GM19239 (cell line): Measurements from ENCODE around the gene LAMA2.
A peak's percentile ranks its signal among the peaks of the same experiment; 100 is the strongest.

ENCODE experiments used
- DNase-seq: peaks from one replicate; pipeline ENCODE4 v3.0.0; 2011; ENCODE audit warnings: low spot score; ENCODE audit not compliant: insufficient read length
- FAIRE-seq: peaks from 2 replicates; lab custom pipeline; 2011; peaks lifted over from hg19 to GRCh38; lab: Jason Lieb, UNC

The LAMA2 gene

DNA sequence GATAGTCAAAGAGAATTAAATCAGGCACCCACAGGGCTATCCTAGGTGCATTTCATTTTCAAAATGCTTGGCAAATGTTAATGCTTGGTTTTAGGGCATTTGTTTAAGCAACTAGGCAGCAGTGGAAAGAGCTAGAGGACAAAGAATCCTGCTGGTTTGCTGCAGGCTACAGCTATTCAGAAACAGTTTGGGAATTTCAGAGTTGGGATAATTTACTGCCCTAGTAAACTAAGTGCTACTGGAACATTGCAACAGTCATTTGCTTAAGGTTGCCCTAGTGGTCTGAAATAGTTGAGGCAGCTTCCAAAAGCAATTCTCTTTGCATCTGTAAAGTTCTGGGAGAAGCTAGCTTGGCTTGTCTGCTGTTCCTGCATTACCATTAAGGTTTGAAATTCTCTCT, 312.7 kb downstream of the LAMA2 start:
- DNase-seq = no peak
- FAIRE-seq = no peak

DNA sequence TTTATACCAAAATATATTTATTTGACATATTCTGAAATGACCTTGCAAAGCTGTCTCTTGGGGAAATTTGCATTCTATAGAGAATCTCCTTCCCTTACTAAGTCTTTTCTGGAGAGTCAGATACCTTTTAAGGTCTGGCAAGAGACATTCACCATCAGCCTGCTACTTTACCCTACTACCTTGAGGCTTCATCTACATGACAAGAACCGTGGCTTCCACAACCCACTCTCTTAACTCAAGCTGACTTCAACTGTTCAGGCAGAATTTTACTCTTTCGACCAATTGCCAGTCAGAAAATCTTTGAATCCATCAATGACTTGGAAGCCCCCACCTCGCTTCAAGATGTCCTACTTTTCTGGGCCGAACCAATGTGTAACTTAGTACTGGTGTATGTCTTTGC, 314.2 kb downstream of the LAMA2 start:
- FAIRE-seq (no peak), DNase-seq (no peak)

DNA sequence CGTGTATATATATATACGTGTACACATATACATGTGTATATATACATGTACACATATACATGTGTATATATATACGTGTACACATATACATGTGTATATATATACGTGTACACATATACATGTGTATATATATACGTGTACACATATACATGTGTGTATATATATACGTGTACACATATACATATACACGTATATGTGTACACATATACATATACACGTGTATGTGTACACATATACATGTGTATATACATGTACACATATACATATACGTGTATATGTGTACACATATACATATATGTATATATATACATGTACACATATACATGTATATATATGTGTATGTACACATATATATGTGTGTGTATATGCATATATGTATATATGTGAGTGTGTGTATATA, 317.2 kb downstream of the LAMA2 start:
- no peak for FAIRE-seq
- no peak for DNase-seq

DNA sequence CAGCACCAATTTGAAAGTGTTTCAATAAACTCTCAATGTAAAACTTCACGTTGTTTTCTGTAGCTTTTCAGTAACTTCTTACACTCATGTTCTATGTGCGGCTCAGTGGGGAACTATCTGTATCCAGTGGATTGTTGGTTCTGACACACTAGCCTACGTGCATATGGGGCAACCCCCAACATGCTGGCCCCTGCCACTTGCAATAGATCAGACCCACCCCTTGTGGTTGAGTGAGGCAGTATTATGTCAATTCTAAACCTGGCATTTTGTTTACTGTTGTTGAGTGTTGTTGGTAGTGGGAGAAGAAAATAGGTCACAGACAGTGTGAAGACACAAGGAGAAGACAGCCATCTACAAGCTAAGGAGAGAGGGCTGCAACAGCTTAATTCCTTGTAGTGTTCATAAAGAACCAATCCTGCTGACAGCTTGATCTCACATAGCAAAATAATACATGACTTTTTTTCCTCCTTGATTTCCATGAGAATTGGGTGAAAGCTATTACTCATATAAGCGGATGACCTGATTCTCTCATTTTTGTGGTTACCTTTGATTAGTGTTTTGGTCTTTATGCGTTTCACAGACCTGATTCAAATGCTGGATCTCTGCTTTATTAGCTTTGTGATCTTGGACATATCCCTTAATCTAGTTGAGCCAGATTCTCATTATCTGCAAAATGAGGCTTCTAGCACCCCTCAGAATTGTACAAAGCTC, 320.4 kb downstream of the LAMA2 start:
- DNase-seq (no peak), FAIRE-seq (no peak)

DNA sequence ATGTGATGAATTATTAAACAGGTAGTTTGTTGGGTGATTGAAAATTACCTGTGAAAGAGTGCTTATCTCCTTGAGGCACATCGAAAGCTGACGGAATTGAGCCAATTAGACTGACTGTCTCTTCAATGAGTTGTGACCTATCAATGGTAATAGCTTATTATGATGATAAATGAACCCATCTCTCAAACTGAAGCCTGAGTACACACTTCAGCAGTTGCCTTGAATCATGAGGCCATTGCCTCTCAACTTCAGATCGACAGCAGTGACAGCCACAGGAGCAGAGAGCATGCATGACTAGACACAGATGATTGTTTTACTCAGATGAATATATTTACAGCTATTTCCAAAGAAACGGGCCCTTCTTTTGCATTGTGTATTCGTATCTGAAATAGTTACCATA, 323.9 kb downstream of the LAMA2 start:
- no peak for FAIRE-seq
- DNase-seq = no peak

DNA sequence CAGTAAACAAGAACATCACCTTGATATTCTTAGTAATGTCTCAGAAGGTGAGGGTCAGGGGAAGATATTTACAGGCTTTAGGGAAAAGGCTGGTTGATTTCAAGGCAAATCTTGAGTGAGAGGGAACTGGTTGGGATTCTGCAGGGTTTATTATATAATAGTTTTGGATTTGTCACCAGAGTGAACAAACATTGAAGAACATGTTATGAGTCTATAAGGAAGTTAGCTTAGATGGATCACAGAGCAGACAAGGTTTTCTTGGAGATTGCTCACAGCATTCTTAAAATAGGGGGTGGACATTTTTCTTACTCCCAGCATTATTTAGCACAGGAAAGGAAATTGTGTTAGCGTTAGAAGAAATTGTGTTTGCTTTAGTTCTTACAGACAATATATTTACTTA, 324.9 kb downstream of the LAMA2 start:
- no peak for FAIRE-seq
- DNase-seq = no peak

DNA sequence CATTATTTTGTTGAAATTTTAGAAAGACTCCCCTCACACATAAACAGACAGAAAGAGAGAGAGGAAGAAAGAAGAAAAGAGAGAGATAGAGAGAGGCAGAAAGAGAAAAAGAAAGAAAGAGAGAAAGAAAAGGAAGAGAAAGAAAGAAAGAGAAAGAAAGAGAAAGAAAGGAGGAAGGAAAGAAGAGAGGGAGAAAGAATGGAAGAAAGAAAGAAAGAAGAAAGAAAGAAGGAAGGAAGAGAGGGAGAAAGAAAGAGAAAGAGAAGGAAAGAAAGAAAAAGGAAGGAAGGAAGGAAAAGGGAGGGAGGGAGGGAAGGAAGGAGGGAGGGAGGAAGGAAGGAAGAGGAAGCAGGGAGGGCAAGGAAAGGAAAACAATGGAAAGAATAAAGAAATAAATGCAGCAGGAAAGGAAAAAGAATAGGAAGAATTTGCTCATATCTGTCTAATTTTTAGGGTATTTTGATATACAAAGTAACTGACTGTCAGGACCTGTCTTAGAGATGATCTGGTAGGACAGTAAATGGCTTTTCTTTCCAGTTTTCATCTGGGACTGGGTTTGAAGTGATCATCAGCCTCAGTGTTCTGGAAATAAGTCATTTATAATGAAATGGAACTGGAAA, 325.6 kb downstream of the LAMA2 start:
- DNase-seq = no peak
- no peak for FAIRE-seq

DNA sequence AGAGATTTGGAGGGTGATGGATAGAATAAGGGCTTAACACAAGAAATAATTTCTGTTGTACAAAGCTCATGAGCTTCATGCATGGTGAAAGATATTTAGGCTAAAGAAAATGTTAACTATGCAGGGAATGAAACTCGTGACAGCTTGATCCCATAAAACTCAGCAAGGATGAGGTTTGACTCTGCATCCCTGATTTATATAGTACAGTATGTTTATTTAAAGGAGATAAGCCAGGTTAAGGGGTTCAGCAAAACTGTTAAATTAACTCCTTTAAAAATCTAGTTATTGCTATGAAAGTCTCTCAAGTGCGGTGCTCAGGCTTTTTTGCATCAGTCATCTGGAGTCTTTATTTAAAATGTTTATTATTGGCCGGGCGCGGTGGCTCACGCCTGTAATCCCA, 326.4 kb downstream of the LAMA2 start:
- FAIRE-seq (no peak), DNase-seq (no peak)

DNA sequence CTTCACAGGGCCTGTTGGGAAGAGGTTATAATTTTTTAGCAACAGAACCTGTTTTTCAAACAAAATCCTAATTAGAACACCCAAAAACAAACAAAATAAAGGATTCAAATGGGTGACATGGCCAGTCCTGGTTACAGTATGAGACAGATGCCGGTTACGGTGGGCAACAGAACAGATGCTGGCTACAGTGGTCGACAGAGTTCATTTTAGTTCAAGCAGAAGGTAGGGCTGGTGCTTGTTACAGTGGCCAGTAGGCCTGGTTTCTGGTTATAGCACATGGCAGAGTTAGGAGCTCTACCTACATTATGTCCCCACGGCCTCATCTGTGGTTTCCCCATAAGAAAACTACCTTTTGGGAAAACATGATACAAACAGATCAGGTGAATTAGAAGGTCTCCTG, 327.7 kb downstream of the LAMA2 start:
- FAIRE-seq (no peak), DNase-seq (no peak)

DNA sequence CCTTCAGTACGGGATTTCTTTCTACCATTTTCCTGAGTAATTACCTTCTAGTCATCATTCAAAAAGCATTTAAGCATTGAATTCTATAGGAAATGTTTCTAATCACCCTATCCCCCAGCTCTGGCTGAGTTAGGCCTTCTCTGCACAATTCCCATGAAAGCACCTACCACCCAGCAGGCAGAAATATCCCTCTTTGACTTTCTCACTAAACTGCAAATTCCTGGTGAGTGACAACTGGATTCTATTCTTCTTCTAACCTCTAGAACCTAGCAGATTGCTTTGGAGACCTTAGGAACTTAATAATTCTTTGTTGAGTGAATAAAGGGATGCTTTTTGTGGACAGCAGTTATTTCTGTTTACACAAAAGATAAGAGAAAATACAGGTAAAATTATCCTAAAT, 328.7 kb downstream of the LAMA2 start:
- DNase-seq (no peak), FAIRE-seq (no peak)

DNA sequence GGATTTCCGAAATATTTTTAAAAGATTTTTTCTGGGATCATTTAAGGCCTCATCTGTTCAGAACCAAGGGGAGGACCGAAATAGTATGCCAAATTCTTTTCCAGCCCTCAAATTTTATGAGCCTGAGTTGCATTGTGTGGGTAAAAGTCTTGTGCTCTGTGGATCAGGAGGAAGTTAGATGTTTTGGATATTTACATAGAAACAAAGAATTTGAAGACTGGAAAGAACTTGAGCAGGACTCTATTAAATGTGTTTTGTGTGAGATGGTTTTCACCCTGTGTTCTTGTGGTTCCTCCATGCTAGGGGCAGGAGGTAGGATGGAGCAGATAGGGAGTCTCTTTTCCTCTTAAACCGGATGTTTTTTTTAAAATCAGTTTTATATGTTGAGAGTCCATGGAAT, 329.1 kb downstream of the LAMA2 start:
- DNase-seq (no peak), FAIRE-seq (no peak)

DNA sequence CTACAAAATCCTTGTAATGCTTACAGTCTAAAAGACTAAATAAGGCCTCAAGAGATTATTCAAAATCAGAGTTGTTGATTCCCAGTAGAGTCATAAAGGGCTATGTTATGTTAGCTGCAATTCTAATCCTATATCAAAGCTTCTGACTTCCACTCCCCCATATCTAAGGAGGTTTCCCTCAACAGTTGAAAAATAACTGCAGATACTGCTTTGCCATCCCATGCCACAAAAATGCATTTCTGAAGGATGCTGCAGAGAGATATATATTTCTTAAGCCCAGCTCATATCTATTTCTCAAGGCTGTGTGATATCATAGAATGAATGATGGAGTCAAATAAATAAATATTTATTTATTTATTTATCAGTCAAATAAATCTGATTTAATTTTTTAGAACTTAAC, 332.3 kb downstream of the LAMA2 start:
- DNase-seq = no peak
- FAIRE-seq = no peak

DNA sequence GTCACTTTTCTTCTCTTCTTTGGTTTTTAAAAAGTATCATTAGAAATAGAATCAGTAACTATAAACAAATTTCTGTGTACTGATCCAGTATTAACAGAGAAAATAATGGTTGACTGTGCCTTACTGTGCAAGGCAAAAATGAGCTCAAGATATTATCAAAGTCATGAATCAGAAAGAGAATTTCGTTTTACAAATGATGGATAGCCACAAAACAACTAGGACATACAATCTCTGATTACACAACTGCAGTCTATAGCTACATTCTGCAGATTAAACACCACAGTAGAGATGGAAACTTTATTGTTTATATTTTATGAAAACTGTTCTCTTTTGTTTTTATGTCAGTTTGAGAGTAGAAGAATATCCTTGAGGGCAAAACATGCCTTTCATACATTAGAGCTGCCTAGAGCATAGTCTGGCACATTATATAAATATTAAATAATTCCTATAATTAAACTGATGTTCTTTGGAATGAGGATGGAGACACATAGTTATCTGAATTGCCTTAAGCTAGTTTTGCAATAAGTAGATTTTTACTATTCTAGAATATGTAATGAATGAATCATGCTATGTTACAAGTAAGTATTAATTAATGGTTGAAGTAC, 333.1 kb downstream of the LAMA2 start:
- no peak for FAIRE-seq
- DNase-seq = no peak

DNA sequence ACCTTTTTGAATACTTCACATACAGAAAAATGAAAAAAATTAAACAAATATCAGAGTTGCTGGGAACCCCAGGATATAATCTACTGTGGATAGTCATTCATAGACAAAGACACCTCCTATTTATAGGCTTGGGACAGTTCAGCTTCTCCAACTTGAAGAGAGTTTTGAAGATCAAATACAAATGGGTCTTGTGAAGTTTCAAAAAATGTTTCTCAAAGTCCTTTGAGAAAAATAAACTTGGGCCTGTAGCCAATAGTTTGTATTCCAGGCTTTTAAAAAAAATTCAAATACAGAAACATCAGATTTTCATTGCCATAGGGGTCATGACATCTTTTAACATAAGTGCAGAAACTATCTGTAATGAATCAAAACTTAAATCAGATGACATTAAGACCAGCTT, 334.8 kb downstream of the LAMA2 start:
- FAIRE-seq (no peak), DNase-seq (no peak)

DNA sequence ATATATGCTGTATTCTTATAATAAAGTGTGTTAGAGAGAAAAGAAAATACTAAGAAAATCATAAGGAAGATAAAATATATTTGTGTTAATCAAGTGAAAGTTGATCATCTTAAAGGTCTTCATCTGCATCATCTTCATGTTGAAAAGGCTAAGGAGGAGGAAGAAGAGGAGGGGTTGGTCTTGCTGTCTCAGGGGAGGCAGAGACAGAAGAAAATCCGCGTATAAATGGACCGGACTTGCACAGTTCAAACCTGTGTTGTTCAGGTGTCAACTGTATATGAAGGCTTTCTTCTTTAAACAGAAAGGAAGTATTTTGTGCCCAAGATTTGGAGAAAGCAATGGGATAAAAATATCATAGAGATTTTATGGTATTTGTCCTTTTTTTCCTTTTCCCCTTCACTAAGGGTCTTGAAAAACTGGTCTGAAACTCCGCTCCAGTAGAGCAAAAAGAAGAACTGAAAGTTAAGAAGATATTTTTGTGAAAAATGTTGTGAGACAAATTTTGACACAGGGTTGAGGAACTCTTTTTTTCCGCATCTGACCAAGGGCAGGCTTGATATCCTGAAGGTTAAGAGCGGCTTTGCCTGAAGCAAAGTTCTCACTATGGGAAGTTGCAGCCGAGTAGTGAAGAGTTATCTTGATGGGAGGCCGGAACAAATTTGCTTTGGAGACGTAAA, 350.7 kb downstream of the LAMA2 start:
- DNase-seq = no peak

DNA sequence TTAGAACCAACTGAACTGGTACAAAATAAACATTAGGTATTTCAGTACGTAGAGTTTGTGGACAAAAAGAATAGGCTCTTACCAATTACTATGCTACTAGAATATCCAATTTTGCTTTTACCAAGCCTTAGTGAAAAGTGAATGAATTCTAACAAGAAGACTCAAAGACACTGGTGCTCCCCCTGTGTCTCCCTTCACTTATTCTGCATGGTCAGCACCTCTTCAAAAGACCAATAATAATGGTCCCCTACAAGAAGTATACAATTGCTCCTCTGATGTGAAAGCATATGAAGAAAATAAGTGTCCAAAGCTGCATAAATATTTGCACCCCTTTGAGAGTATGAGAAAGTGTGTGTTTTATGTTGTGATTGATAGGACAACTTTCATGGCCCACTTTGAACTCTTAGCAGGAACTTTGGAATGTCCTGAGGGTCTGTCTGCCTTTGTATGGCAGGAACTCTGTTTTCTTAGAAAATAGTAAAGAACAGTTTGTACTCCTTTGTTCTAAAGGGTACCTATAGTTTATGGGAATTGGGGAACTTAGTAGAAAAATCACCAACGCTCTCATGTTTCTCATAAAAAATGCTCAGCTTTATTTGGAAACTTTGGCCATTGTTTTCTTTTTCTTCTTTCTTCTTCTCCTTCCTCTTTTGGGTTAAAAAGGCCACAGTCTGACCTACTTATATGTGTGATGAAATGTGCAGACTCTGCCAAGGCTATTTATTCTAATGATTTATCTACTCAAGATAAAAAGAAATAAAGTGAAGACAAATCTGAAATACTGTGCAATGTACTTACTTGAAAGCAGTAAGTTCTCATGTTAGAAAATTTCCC, 352.4 kb downstream of the LAMA2 start:
- DNase-seq (no peak), FAIRE-seq (no peak)

More for the DNA sequence above, 350.7 kb downstream of the LAMA2 start:
- FAIRE-seq = no peak

DNA sequence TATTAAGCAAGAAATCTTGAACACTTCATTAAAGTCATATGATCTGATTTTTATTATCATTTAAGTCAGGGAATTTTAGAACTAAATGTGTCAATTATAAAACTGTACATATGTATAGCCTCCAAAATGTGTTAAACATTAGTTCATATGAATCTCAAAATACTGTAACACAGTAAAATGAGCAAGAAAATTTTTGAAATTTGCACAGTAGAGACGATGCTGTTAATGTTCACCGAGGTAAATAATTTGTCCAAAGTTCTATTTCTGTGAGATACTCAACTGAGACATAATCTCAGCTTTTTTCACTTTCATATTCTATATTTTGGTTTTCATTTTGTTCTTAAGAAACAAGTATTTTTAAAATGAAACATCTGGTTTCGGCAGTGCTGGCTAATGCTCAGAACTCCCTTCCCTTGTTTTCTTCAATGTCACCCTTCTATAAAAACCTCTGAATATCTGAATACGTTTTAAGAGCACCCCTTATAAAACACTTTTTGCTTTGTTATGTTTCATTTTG, 353.1 kb downstream of the LAMA2 start:
- no peak for FAIRE-seq
- DNase-seq = peak; percentile 1

DNA sequence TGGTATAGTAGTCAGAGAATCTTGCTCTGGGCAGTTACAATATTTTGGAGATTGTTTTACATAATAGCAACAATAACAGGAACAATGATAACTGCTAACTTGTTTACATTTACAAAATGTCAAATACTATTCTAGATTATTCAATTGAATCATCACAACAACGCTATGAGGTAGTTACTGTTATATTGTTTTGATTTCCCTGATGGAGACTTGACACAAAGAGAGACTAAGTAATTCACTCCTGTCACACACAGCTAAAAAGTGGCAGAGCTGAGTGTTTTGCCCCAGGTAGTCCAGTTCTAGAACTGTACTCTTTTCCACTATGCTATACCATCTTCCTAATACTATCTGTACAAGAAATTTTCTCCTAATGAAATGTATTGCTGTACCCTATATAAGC, 356.1 kb downstream of the LAMA2 start:
- FAIRE-seq (no peak), DNase-seq (no peak)

DNA sequence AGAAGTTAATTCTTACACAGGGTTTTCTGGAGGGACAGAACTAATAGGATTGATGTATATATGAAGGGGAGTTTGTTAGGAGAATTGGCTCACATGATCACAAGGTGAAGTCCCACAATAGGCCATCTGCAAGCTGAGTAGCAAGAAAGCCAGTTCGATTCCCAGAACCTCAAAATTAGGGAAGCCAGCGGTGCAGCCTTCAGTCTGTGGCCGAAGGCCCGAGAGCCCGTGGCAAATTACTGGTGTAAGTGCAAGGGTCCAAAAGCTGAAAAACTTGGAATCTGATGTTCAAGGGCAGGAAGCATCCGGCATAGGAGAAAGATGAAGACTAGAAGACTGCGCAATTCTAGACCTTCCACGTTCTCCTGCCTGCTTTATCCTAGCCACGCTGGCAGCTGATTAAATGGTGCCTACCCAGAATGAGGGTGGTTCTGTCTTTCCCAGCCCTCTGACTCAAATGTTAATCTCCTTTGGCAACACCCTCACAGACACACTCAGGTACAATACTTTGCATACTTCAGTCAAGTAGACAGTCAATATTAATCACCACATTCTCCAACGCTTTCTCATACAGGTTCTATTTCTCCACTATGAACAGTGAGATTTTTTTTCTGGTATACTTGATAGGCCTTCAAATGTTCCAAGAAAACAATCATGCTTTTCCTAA, 357.0 kb downstream of the LAMA2 start:
- no peak for FAIRE-seq

DNA sequence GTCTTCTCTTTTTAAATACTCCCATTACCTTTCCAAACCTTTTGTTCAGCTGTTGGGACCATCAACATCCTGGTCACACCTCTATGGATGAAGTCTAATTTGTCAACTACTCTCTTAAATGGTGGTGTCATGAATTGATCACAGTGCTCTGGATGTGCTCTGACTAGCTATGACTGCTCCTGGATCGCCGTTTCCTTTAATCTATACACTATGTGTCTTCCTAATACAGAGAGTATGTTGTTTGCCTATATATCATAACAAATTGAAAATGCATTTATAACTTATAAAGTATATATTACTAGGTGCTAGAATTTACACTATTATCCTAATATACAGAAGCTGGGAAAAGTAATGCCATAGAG, 357.5 kb downstream of the LAMA2 start:
- no peak for FAIRE-seq
- no peak for DNase-seq

More for the DNA sequence above, 357.0 kb downstream of the LAMA2 start:
- no peak for DNase-seq
